GM18873 (cell line): ENCODE data around the gene CYP27B1.

Experiments used
- ATAC-seq: cut with Tn5 transposase; IDR thresholded peaks from one replicate; pipeline ENCODE4 v1.9.1; 2021; ENCODE audit warnings: mild to moderate bottlenecking, moderate library complexity, moderate number of reproducible peaks; ENCODE audit not compliant: unreplicated experiment, low FRiP score

CYP27B1 gene

GRCh38 chr12:57766464-57767304, at the start of gene CYP27B1:
CYP27B1 (minus strand) TSS chr12:57767078; CDS start chr12:57767041, 37 bp downstream.
- no peak for ATAC-seq

- ATAC-seq, result no peak
These were observed 49.4 kb upstream of the CYP27B1 start for GRCh38 chr12:57816001-57816854.

- no peak for ATAC-seq
These were observed 48.5 kb upstream of the CYP27B1 start for GRCh38 chr12:57815177-57816000.

- no peak for ATAC-seq
These were observed 47.3 kb upstream of the CYP27B1 start for GRCh38 chr12:57813971-57814772.

- ATAC-seq, result no peak
These were observed 46.5 kb upstream of the CYP27B1 start for GRCh38 chr12:57813111-57813970.

- ATAC-seq, result no peak
These were observed 44.3 kb upstream of the CYP27B1 start for GRCh38 chr12:57811028-57811755.

GRCh38 chr12:57810450-57810849, 43.6 kb upstream of the CYP27B1 start:
- ATAC-seq, result no peak

- ATAC-seq, result no peak
These were observed 42.5 kb upstream of the CYP27B1 start for GRCh38 chr12:57809425-57809824.

GRCh38 chr12:57808351-57808750, 41.5 kb upstream of the CYP27B1 start:
- no peak for ATAC-seq

GRCh38 chr12:57807285-57807684, 40.4 kb upstream of the CYP27B1 start:
- no peak for ATAC-seq

GRCh38 chr12:57806677-57807076, 39.8 kb upstream of the CYP27B1 start:
- ATAC-seq, result no peak

GRCh38 chr12:57803319-57803893, 36.5 kb upstream of the CYP27B1 start:
- no peak for ATAC-seq

GRCh38 chr12:57802607-57803006, 35.7 kb upstream of the CYP27B1 start:
- ATAC-seq, result no peak

GRCh38 chr12:57800965-57801364, 34.1 kb upstream of the CYP27B1 start:
- no peak for ATAC-seq

- no peak for ATAC-seq
These were observed 31.1 kb upstream of the CYP27B1 start for GRCh38 chr12:57797933-57798332.

- ATAC-seq, result no peak
These were observed 30.1 kb upstream of the CYP27B1 start for GRCh38 chr12:57796996-57797395.

GRCh38 chr12:57795354-57795753, 28.5 kb upstream of the CYP27B1 start:
- no peak for ATAC-seq

- no peak for ATAC-seq
These were observed 27.0 kb upstream of the CYP27B1 start for GRCh38 chr12:57793920-57794319.
